A549 (cell line): ENCODE data around the gene SEMA5B. TPM values are rescaled to one million over a fixed set of nuclear protein-coding genes. Genes with fewer than 3 reads are reported as not detected.

Source experiments
- ATAC-seq, 2 experiments: fragments of 200-7000 bp in 1 of 2; fragments of >200 bp in 1 of 2; cut with Nextera tagmentation in 1 of 2; cut with Tn5 transposase in 1 of 2; 3 replicates each; pipeline versions ENCODE4 v1.8.0 to v1.9.1; 2018 to 2020; ENCODE audit warnings: mild to moderate bottlenecking in 1 of 2, moderate library complexity in 1 of 2
- CTCF ChIA-PET: fragments of 300-600 bp; sonication (Branson Sonifier 250); formaldehyde crosslinking; extraction: SDS; loops from one replicate; lab custom pipeline; 2021; ENCODE audit warnings: antibody characterized with exemption, inconsistent platforms; lab: Yijun Ruan, JAX
- POLR2A ChIA-PET: fragments of 350-600 bp; formaldehyde crosslinking; extraction: SDS; loops from one replicate; lab custom pipeline; 2021; ENCODE audit warnings: antibody characterized with exemption, inconsistent platforms; lab: Yijun Ruan, JAX
- DNase-seq, 2 experiments: peaks; one replicate each; pipeline versions ENCODE4 v3.0.0 to v3.0.0-alpha.2; 2011 to 2016; ENCODE audit warnings: low read depth in 1 of 2, low spot score in 1 of 2
- FAIRE-seq: peaks from 2 replicates; lab custom pipeline; 2011; peaks lifted over from hg19 to GRCh38; lab: Jason Lieb, UNC
- H3K27ac ChIP-seq, 2 experiments: fragments of >200 bp; sonication (Bioruptor Twin); formaldehyde crosslinking; 3 replicates each; pipeline ENCODE4 v1.5.1; 2016 to 2017
- H3K4me1 ChIP-seq: fragments of >200 bp; sonication (Bioruptor Twin); formaldehyde crosslinking; 3 replicates; pipeline ENCODE4 v1.6.1; 2016
- H3K4me2 ChIP-seq: fragments of >200 bp; sonication (Bioruptor Twin); formaldehyde crosslinking; 3 replicates; pipeline ENCODE4 v1.6.1; 2016
- H3K4me3 ChIP-seq: fragments of >200 bp; sonication (Bioruptor Twin); formaldehyde crosslinking; 3 replicates; pipeline ENCODE4 v1.5.1; 2016
- H3K9me3 ChIP-seq: fragments of >200 bp; sonication (Bioruptor Twin); formaldehyde crosslinking; 3 replicates; pipeline ENCODE4 v1.6.1; 2016
- BHLHE40 ChIP-seq: IDR thresholded peaks from 2 replicates; pipeline ENCODE4 v1.6.1; 2012; ENCODE audit warnings: low read depth, low read length, inconsistent platforms
- CEBPB ChIP-seq, 2 experiments: fragments of >200 bp in 1 of 2; sonication (Bioruptor Twin) in 1 of 2; formaldehyde crosslinking in 1 of 2; IDR thresholded peaks; 2 replicates each; pipeline ENCODE4 v1.6.1; 2012 to 2016
- CHD2 ChIP-seq: fragments of 150-350 bp; IDR thresholded peaks from 2 replicates; pipeline ENCODE4 v1.6.1; 2014; ENCODE audit warnings: low read length; ENCODE audit not compliant: partially characterized antibody
- E2F6 ChIP-seq: IDR thresholded peaks from 2 replicates; pipeline ENCODE4 v1.6.1; 2012; ENCODE audit warnings: low read depth, borderline replicate concordance
- EHF ChIP-seq: fragments of 250-450 bp; sonication (Bioruptor Pico); IDR thresholded peaks from 2 replicates; pipeline ENCODE4 v1.5.0; 2020; ENCODE audit warnings: mild to moderate bottlenecking
- EP300 ChIP-seq, 2 experiments: fragments of >200 bp; sonication (Bioruptor Twin); formaldehyde crosslinking; IDR thresholded peaks; 2 replicates in 1 of 2; 3 replicates in 1 of 2; pipeline ENCODE4 v1.6.1; 2016 to 2017
- ESRRA ChIP-seq: fragments of 150-350 bp; IDR thresholded peaks from 2 replicates; pipeline ENCODE4 v1.6.1; 2014; ENCODE audit warnings: mild to moderate bottlenecking, low read length, borderline replicate concordance
- FOSL2 ChIP-seq, 2 experiments: fragments of 450-650 bp in 1 of 2; fragments of >200 bp in 1 of 2; sonication (Bioruptor Twin) in 1 of 2; formaldehyde crosslinking; IDR thresholded peaks; 2 replicates each; pipeline versions ENCODE4 v1.5.0 to v1.6.1; 2016 to 2020; ENCODE audit warnings: mild to moderate bottlenecking in 1 of 2, moderate library complexity in 1 of 2
- FOXS1 ChIP-seq: fragments of 250-450 bp; sonication (Bioruptor Pico); IDR thresholded peaks from 2 replicates; pipeline ENCODE4 v1.5.0; 2020; ENCODE audit warnings: mild to moderate bottlenecking, moderate library complexity
- HDAC2 ChIP-seq: fragments of 200-600 bp; sonication (generic); IDR thresholded peaks from 2 replicates; pipeline ENCODE4 v1.6.1; 2016
- HEYL ChIP-seq: fragments of 250-450 bp; sonication (Bioruptor Pico); IDR thresholded peaks from 2 replicates; pipeline ENCODE4 v1.8.0; 2021; ENCODE audit warnings: mild to moderate bottlenecking, moderate library complexity
- HOXA7 ChIP-seq: fragments of 250-450 bp; sonication (Bioruptor Pico); IDR thresholded peaks from 2 replicates; pipeline ENCODE4 v1.5.0; 2020; ENCODE audit warnings: mild to moderate bottlenecking, moderate library complexity
- HOXB13 ChIP-seq: fragments of 250-450 bp; sonication (Bioruptor Pico); IDR thresholded peaks from 2 replicates; pipeline ENCODE4 v1.5.0; 2020; ENCODE audit warnings: low read depth, mild to moderate bottlenecking, moderate library complexity
- MAX ChIP-seq: IDR thresholded peaks from 2 replicates; pipeline ENCODE4 v1.6.1; 2012
- MAZ ChIP-seq: fragments of 150-350 bp; IDR thresholded peaks from 2 replicates; pipeline ENCODE4 v1.6.1; 2014; ENCODE audit warnings: antibody characterized with exemption, low read depth, low read length, borderline replicate concordance
- NPAS2 ChIP-seq: fragments of 250-450 bp; sonication (Bioruptor Pico); IDR thresholded peaks from 2 replicates; pipeline ENCODE4 v1.8.0; 2022; ENCODE audit warnings: mild to moderate bottlenecking, moderate library complexity, borderline replicate concordance
- PHF8 ChIP-seq: fragments of 200-600 bp; sonication (generic); IDR thresholded peaks from 2 replicates; pipeline ENCODE4 v1.6.1; 2016; ENCODE audit warnings: low read depth, mild to moderate bottlenecking, antibody characterized with exemption, moderate library complexity, borderline replicate concordance
- POLR2AphosphoS2 ChIP-seq: conservative IDR thresholded peaks from 2 replicates; pipeline ENCODE4 v1.6.1; 2012; ENCODE audit warnings: low read length, improper control_type of control experiment, inconsistent platforms
- RAD21 ChIP-seq, 2 experiments: fragments of >200 bp in 1 of 2; sonication (Bioruptor Twin) in 1 of 2; formaldehyde crosslinking in 1 of 2; IDR thresholded peaks in 1 of 2; conservative IDR thresholded peaks in 1 of 2; 2 replicates in 1 of 2; 3 replicates in 1 of 2; pipeline ENCODE4 v1.6.1; 2012 to 2018; ENCODE audit warnings: inconsistent platforms in 1 of 2
- RARB ChIP-seq: fragments of 250-450 bp; sonication (Bioruptor Pico); IDR thresholded peaks from 2 replicates; pipeline ENCODE4 v1.8.0; 2021; ENCODE audit warnings: mild to moderate bottlenecking, moderate library complexity
- SREBF2 ChIP-seq: fragments of 450-650 bp; IDR thresholded peaks from 2 replicates; pipeline ENCODE4 v1.6.1; 2014; ENCODE audit warnings: mild to moderate bottlenecking, moderate library complexity
- ZSCAN20 ChIP-seq: fragments of 250-450 bp; sonication (Bioruptor Pico); IDR thresholded peaks from 2 replicates; pipeline ENCODE4 v1.8.0; 2022; ENCODE audit warnings: mild to moderate bottlenecking, moderate library complexity
- WGBS: methylation state at CpG from one replicate; pipeline ENCODE4 v1.1.6; 2017; ENCODE audit errors: missing lambda C conversion rate; 5-methylcytosine and 5-hydroxymethylcytosine counted together
- polyA plus RNA-seq, 4 experiments: library from polyadenylated mRNA; depleted of rRNA in 3 of 4; stranded (reverse); fragments of >200 nt; fragmentation: RNase III in 1 of 4; extraction: RNeasy Plus Mini Kit Qiagen cat#74134 plus additional on column Dnase treatment in 1 of 4; gene quantifications; 2 replicates in 3 of 4; 3 replicates in 1 of 4; pipeline ENCODE4 v1.2.3, GENCODE V29; 2011 to 2017

Gene SEMA5B
- polyA plus RNA-seq, 2 of the 4 experiments (the other 2 are of a cell fraction) = 0.03 TPM; not detected in 1

- H3K4me1 ChIP-seq = 0 out of 3 replicates have a peak, but pooled peaks cover 4% of the 10 kb centered on the region
- DNase-seq = no peak
- TF ChIP-seq RARB (CRISPR knock-in tag) = no peak
- no peak for TF ChIP-seq HOXB13 (CRISPR knock-in tag)
- no peak for TF ChIP-seq E2F6
- TF ChIP-seq CHD2 = no peak
- no peak for TF ChIP-seq PHF8
- no peak for TF ChIP-seq MAZ
- no peak for TF ChIP-seq MAX
- TF ChIP-seq ZSCAN20 = no peak
- TF ChIP-seq, all 56 proteins: peak for 0
- Histone ChIP-seq H3K4me2 (no peak overlapping the region), H3K27ac (no peak overlapping the region), H3K4me3 (no peak overlapping the region), H3K9me3 (no peaks in the 10 kb centered on the region)
- no peak for FAIRE-seq
- ChIA-PET POLR2A (no interaction called here), CTCF (interaction anchor here (1.0 to 9.4 kb wide), 4 partner anchors 13 to 71 kb away, joined by 3 to 50 read pairs (median 6); partner anchors contain the start of gene SEMA5B)
- WGBS = 75% methylated on average over 15 of the region's 15 CpGs
- no peak for ATAC-seq
Observed at GRCh38 chr3:122956693-122957455, 70.7 kb downstream of the SEMA5B start.

- CTCF ChIA-PET = interaction anchor here (0.5 to 9.4 kb wide), 4 partner anchors 14 to 587 kb away, joined by 4 to 50 read pairs (median 6); partner anchors contain the start of gene SEMA5B
- ATAC-seq (no peak), DNase-seq (no peak), FAIRE-seq (no peak)
- no peak for TF ChIP-seq E2F6
- TF ChIP-seq FOXS1 (CRISPR knock-in tag) = no peak
- 0 out of 3 replicates have a peak, but pooled peaks cover 4% of the 10 kb centered on the region for H3K4me1 ChIP-seq
- WGBS = 75% methylated on average over 20 of the region's 20 CpGs
- no peak overlapping the region for H3K27ac ChIP-seq
- no peak overlapping the region for H3K4me3 ChIP-seq
- POLR2A ChIA-PET = no interaction called here
- H3K4me2 ChIP-seq = no peak overlapping the region
- no peaks in the 10 kb centered on the region for H3K9me3 ChIP-seq
Observed at GRCh38 chr3:122955916-122956692, 71.5 kb downstream of the SEMA5B start.

- TF ChIP-seq FOSL2 (IDR thresholded peaks at IDR 0.05) = no peak
- 0 out of 2 replicates have a peak, but pooled peaks have one; percentile 13 for TF ChIP-seq FOSL2 (CRISPR knock-in tag; IDR thresholded peaks at IDR 0.05)
- no peak for TF ChIP-seq ESRRA
- CTCF ChIA-PET = interaction anchor here (1.0 to 9.4 kb wide), 2 partner anchors 10 to 106 kb away, joined by 3 to 50 read pairs; no protein-coding TSS in a partner anchor
- DNase-seq (peak; percentile 25 to 35), ATAC-seq (peak; percentile 60 to 74; a peak in 5 of 6 replicates), FAIRE-seq (no peak)
- WGBS = 58% methylated on average over 3 of the region's 3 CpGs
- Histone ChIP-seq H3K27ac (0 out of 6 replicates have a peak overlapping the region, but pooled peaks of 1 of the 2 experiments have one; percentile 21), H3K4me1 (peaks cover 5% of the 10 kb centered on the region; the same call in 2 of the 3 replicates), H3K4me2 (no peak overlapping the region), H3K9me3 (no peaks in the 10 kb centered on the region), H3K4me3 (no peak overlapping the region)
- POLR2A ChIA-PET = no interaction called here
Observed at GRCh38 chr3:122952520-122952919, 75.0 kb downstream of the SEMA5B start.

GRCh38 chr3:122948408-122948807 is 79.2 kb downstream of the SEMA5B start:
- no peak for ATAC-seq
- POLR2A ChIA-PET = no interaction called here

More at GRCh38 chr3:122948408-122948807, 79.2 kb downstream of the SEMA5B start:
- no peak overlapping the region for H3K27ac ChIP-seq
- H3K4me3 ChIP-seq = no peak overlapping the region
- CTCF ChIA-PET = no interaction called here
- no peak overlapping the region for H3K4me2 ChIP-seq
- TF ChIP-seq EP300 (IDR thresholded peaks at IDR 0.05) = no peak
- TF ChIP-seq POLR2AphosphoS2 = no peak
- TF ChIP-seq RAD21 (conservative IDR thresholded peaks at IDR 0.05 in 1 of 2, IDR thresholded peaks at IDR 0.05 in 1 of 2) = no peak
- no peak for TF ChIP-seq BHLHE40
- TF ChIP-seq CEBPB (IDR thresholded peaks at IDR 0.05) = no peak
- no peak for TF ChIP-seq RARB (CRISPR knock-in tag)
- no peak for TF ChIP-seq HOXA7 (CRISPR knock-in tag)
- TF ChIP-seq HEYL (CRISPR knock-in tag) = no peak
- TF ChIP-seq EHF (CRISPR knock-in tag) = no peak
- TF ChIP-seq NPAS2 = no peak
- no peak for TF ChIP-seq HDAC2
- TF ChIP-seq SREBF2 = no peak
- TF ChIP-seq ZSCAN20 = no peak
- no peak for TF ChIP-seq FOSL2 (IDR thresholded peaks at IDR 0.05)
- no peak for TF ChIP-seq FOSL2 (CRISPR knock-in tag; IDR thresholded peaks at IDR 0.05)
- no peaks in the 10 kb centered on the region for H3K9me3 ChIP-seq
- WGBS = 84% methylated on average over 6 of the region's 7 CpGs
- no peak for FAIRE-seq
- H3K4me1 ChIP-seq = peaks cover 6% of the 10 kb centered on the region; the same call in 2 of the 3 replicates
- peak in 1 of 2 experiments; percentile 12 for DNase-seq
